ENCODE measurements around the gene NCKAP5.
"Not testable (repeated sequence)": the region's sequence is repeated elsewhere in the genome, so short reads cannot be mapped to it uniquely, and the experiment has no call there.

NCKAP5 gene

GRCh38 chr2:133266041-133266925 is 302.0 kb downstream of the NCKAP5 start:
- DNase-seq (ENCODE audit: low spot score), result peak; percentile 59

GRCh38 chr2:133265432-133265949 is 302.8 kb downstream of the NCKAP5 start:
- peak; percentile 16 for DNase-seq (ENCODE audit: low spot score)

DNA sequence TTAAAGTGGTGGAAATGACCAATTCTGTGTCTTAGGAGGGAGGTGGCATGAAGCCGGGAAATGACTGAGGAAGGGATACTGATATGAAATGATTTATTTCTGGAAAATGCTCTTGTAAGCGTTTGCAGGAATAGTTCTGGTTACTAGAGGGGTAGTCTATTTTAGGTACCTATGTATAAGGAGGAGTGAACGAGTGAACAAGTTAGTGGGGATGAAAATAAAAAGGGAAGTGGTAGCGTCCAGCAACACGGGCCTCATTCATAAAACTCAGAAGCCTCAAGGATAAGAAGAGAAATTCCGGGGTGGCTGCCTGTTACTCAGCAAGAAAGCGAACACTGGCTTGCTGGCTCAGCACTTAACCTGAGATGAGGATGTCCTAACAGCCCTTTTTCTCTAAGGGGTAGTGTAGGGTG is 303.3 kb downstream of the NCKAP5 start:
- no peak for DNase-seq (ENCODE audit: low spot score)

- DNase-seq (ENCODE audit: low spot score), result no peak
Observed at GRCh38 chr2:133262893-133263292, 305.4 kb downstream of the NCKAP5 start.

DNA sequence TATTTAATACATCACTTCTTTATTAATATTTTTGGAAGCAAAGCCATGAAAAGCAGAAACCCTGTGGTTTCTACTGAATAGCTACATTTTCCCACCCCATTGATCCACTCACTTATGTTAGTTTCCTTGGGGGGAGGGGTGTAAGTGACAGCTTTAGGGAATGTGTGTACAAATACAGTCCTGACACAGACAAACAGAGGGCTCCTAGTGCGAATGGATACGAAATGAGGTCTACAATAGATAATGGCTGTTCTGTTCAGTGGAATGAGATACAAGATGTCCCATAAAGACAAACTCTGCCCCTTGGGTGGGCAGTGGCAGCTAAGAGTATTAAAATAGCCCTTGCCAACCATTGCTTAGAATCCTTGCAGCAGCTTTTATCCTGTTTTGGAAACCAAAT is 312.9 kb downstream of the NCKAP5 start:
- DNase-seq (ENCODE audit: low spot score), result no peak

- DNase-seq (ENCODE audit: low spot score), result no peak
Observed at GRCh38 chr2:133253793-133254192, 314.5 kb downstream of the NCKAP5 start.

GRCh38 chr2:133252780-133253355 is 315.4 kb downstream of the NCKAP5 start:
- no peak for DNase-seq (ENCODE audit: low spot score)

DNA sequence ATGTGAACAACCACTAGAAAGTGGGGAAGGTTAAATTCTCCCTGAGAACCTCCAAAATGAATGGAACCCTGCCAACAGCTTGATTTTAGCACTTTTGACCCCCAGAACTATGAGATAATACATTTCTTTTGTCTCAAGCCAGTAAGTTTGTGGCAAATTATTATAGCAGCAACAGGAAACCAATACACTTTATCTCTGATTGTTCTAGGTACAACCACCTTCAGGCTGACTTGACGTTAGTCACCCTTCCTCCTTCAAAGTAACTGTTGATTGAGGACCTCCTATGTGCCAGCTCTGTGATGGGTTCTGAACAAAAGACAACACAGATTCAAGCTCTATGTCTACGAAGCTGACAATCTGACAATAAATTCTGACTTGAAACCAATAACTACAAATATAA is 318.9 kb downstream of the NCKAP5 start:
- no peak for DNase-seq (ENCODE audit: low spot score)

- no peak for DNase-seq (ENCODE audit: low spot score)
Observed at GRCh38 chr2:133248264-133248663, 320.0 kb downstream of the NCKAP5 start.

DNA sequence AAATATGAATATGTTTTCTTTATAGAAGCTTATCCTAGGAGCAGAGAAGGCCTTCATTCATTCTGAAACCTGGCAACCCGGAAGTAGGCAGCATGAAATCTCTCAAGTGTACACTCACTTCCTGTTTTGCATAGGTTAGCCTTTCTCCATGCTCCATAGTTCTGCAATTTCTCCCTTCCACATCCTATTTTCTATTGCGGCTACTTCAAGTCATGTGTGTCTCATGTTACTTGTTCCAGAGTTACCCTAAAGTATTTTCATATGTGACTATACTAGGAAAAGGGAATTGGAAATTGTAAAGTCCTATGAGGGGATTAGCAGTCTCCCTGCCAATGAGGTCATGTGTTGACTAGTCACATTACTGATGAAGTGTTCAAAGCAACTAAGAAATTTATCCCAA is 320.6 kb downstream of the NCKAP5 start:
- no peak for DNase-seq (ENCODE audit: low spot score)

DNA sequence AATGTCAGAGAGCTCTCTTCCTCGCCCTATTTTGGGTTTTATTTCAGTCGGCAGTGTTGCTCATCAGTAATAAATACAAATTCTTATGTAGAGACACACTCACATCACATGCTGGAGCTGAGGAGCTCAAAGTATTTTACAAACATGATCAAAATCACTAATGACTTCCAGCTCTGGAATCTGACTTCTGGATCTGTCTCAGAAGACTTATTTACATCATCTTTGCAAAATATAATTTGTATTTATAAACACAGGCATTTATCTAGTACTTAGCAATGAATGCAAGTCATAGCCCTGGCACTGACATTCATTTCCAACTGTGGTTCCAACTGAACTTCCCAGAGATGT is 327.1 kb downstream of the NCKAP5 start:
- peak; percentile 50 for DNase-seq (ENCODE audit: low spot score)

- DNase-seq (ENCODE audit: low spot score), result no peak
Observed at GRCh38 chr2:133240491-133241223, 327.6 kb downstream of the NCKAP5 start.

DNA sequence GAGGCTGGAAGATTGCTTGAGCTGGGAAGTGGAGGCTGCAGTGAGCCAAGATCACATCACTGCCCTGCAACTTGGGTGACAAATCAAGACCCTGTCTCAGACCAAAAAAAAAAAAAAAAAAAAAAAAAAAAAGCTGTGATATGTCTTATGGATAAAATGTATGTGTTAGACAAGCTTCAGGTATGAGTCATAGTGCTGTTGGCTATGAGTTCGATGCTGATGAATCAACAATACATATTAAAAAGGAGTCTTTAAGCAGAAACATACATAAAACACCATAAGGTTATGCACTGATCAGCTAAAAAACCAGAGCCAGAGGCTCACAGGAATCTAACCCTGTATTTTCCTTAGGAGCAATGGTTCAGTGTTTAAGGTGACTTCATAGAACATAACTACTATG is 332.3 kb downstream of the NCKAP5 start:
- no peak for DNase-seq (ENCODE audit: low spot score)

GRCh38 chr2:133232556-133232955 is 335.7 kb downstream of the NCKAP5 start:
- no peak for DNase-seq (ENCODE audit: low spot score)

GRCh38 chr2:133231264-133231663 is 337.0 kb downstream of the NCKAP5 start:
- no peak for DNase-seq (ENCODE audit: low spot score)

- no peak for DNase-seq (ENCODE audit: low spot score)
Observed at GRCh38 chr2:133229974-133230373, 338.3 kb downstream of the NCKAP5 start.

DNA sequence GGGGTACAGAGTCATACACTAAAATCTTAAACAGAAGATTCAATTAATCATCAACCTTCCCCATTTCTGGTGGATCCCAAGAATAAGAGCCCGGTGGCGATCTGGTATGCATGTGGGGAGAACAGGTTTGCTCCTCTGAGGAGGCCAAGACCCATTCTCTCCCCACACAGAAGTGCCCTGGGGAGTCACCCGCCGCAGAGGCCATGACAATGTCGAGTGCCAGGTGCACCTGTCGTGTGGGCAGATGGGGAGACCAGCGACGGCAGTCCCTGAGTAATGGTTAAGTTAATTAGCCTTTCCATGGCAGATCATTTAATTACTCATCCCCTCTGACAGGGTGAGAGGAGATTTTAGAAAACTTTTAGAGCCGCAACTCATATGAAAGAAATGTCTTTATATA is 345.0 kb downstream of the NCKAP5 start:
- no peak for DNase-seq (ENCODE audit: low spot score)

- no peak for DNase-seq (ENCODE audit: low spot score)
Observed at GRCh38 chr2:133221398-133221797, 346.9 kb downstream of the NCKAP5 start.

- no peak for DNase-seq (ENCODE audit: low spot score)
Observed at GRCh38 chr2:133218204-133218603, 350.1 kb downstream of the NCKAP5 start.

- DNase-seq (ENCODE audit: low spot score), result no peak
Observed at GRCh38 chr2:133215477-133215876, 352.8 kb downstream of the NCKAP5 start.

- DNase-seq (ENCODE audit: low spot score), result no peak
Observed at GRCh38 chr2:133213651-133214050, 354.6 kb downstream of the NCKAP5 start.

GRCh38 chr2:133209325-133209724 is 358.9 kb downstream of the NCKAP5 start:
- DNase-seq (ENCODE audit: low spot score), result no peak

DNA sequence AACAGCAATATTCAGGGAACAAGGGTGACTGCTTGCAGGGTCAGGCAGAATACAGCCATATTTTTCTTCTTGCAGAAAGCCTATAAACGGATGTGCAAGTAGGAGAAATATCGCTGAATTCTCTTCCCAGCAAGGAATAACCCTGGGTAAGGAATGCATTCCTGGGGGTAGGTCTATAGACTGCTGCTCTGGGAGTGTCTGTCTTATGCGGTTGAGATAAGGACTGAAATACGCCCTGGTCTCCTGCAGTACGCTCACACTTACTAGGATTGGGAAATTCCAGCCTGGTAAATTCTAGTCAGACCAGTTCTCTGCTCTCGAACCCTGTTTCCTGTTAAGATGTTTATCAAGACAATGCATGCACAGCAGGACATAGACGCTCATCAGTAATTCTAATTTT is 361.6 kb downstream of the NCKAP5 start:
- not testable (repeated sequence) for DNase-seq (ENCODE audit: low spot score)
